ENCODE measurements around the gene AWAT2.
"Not testable (repeated sequence)": the region's sequence is repeated elsewhere in the genome, so short reads cannot be mapped to it uniquely, and the experiment has no call there.

Gene AWAT2

GRCh38 chrX:70022616-70023015 lies 27.1 kb downstream of the AWAT2 start:
- Histone ChIP-seq H3K4me1 (ENCODE audit: control insufficient read depth, insufficient read depth, low read length) (no peaks in the 10 kb centered on the region), H3K36me3 (ENCODE audit: control insufficient read depth, insufficient read depth, low read length) (no peaks in the 10 kb centered on the region), H3K27ac (ENCODE audit: low read depth, low read length) (no peak overlapping the region), H3K9ac (ENCODE audit: low read depth, low read length) (no peak overlapping the region), H3K27me3 (ENCODE audit: control insufficient read depth, insufficient read depth, low read length) (no peaks in the 10 kb centered on the region), H3K9me3 (ENCODE audit: control insufficient read depth, insufficient read depth, low read length) (peaks cover 37% of the 10 kb centered on the region), H3K4me3 (ENCODE audit: low read depth, low read length) (no peak overlapping the region)

GRCh38 chrX:70016513-70016912 lies 33.2 kb downstream of the AWAT2 start:
- Histone ChIP-seq H3K27me3 (ENCODE audit: control insufficient read depth, insufficient read depth, low read length) (no peaks in the 10 kb centered on the region), H3K4me3 (ENCODE audit: low read depth, low read length) (no peak overlapping the region), H3K36me3 (ENCODE audit: control insufficient read depth, insufficient read depth, low read length) (no peaks in the 10 kb centered on the region), H3K4me1 (ENCODE audit: control insufficient read depth, insufficient read depth, low read length) (no peaks in the 10 kb centered on the region), H3K27ac (ENCODE audit: low read depth, low read length) (no peak overlapping the region), H3K9ac (ENCODE audit: low read depth, low read length) (no peak overlapping the region), H3K9me3 (ENCODE audit: control insufficient read depth, insufficient read depth, low read length) (peaks cover 49% of the 10 kb centered on the region)

GRCh38 chrX:70013466-70014381 lies 36.0 kb downstream of the AWAT2 start:
- no peaks in the 10 kb centered on the region for H3K36me3 ChIP-seq (ENCODE audit: control insufficient read depth, insufficient read depth, low read length)

GRCh38 chrX:70012756-70013155 lies 37.0 kb downstream of the AWAT2 start:
- no peak overlapping the region for H3K4me3 ChIP-seq (ENCODE audit: low read depth, low read length)
- no peaks in the 10 kb centered on the region for H3K36me3 ChIP-seq (ENCODE audit: control insufficient read depth, insufficient read depth, low read length)
- no peaks in the 10 kb centered on the region for H3K27me3 ChIP-seq (ENCODE audit: control insufficient read depth, insufficient read depth, low read length)
- no peaks in the 10 kb centered on the region for H3K4me1 ChIP-seq (ENCODE audit: control insufficient read depth, insufficient read depth, low read length)
- H3K9ac ChIP-seq (ENCODE audit: low read depth, low read length) = no peak overlapping the region
- H3K27ac ChIP-seq (ENCODE audit: low read depth, low read length) = no peak overlapping the region
- H3K9me3 ChIP-seq (ENCODE audit: control insufficient read depth, insufficient read depth, low read length) = peaks cover 46% of the 10 kb centered on the region

More at GRCh38 chrX:70013466-70014381, 36.0 kb downstream of the AWAT2 start:
- H3K9ac ChIP-seq (ENCODE audit: low read depth, low read length) = no peak overlapping the region
- H3K4me3 ChIP-seq (ENCODE audit: low read depth, low read length) = no peak overlapping the region
- no peak overlapping the region for H3K27ac ChIP-seq (ENCODE audit: low read depth, low read length)
- H3K27me3 ChIP-seq (ENCODE audit: control insufficient read depth, insufficient read depth, low read length) = no peaks in the 10 kb centered on the region
- peaks cover 42% of the 10 kb centered on the region for H3K9me3 ChIP-seq (ENCODE audit: control insufficient read depth, insufficient read depth, low read length)
- no peaks in the 10 kb centered on the region for H3K4me1 ChIP-seq (ENCODE audit: control insufficient read depth, insufficient read depth, low read length)

- Histone ChIP-seq H3K4me1 (ENCODE audit: control insufficient read depth, insufficient read depth, low read length) (no peaks in the 10 kb centered on the region), H3K36me3 (ENCODE audit: control insufficient read depth, insufficient read depth, low read length) (no peaks in the 10 kb centered on the region), H3K9me3 (ENCODE audit: control insufficient read depth, insufficient read depth, low read length) (peaks cover 44% of the 10 kb centered on the region), H3K4me3 (ENCODE audit: low read depth, low read length) (no peak overlapping the region), H3K27ac (ENCODE audit: low read depth, low read length) (no peak overlapping the region), H3K27me3 (ENCODE audit: control insufficient read depth, insufficient read depth, low read length) (no peaks in the 10 kb centered on the region), H3K9ac (ENCODE audit: low read depth, low read length) (no peak overlapping the region)
These were observed 39.8 kb downstream of the AWAT2 start for GRCh38 chrX:70009970-70010369.

- H3K4me1 ChIP-seq (ENCODE audit: control insufficient read depth, insufficient read depth, low read length) = no peaks in the 10 kb centered on the region
- H3K9me3 ChIP-seq (ENCODE audit: control insufficient read depth, insufficient read depth, low read length) = peaks cover 46% of the 10 kb centered on the region
- H3K9ac ChIP-seq (ENCODE audit: low read depth, low read length) = no peak overlapping the region
- no peaks in the 10 kb centered on the region for H3K36me3 ChIP-seq (ENCODE audit: control insufficient read depth, insufficient read depth, low read length)
- H3K27me3 ChIP-seq (ENCODE audit: control insufficient read depth, insufficient read depth, low read length) = no peaks in the 10 kb centered on the region
- H3K27ac ChIP-seq (ENCODE audit: low read depth, low read length) = no peak overlapping the region
- no peak overlapping the region for H3K4me3 ChIP-seq (ENCODE audit: low read depth, low read length)
These were observed 40.7 kb downstream of the AWAT2 start for GRCh38 chrX:70009049-70009448.

GRCh38 chrX:70007946-70008345 lies 41.8 kb downstream of the AWAT2 start:
- Histone ChIP-seq H3K36me3 (ENCODE audit: control insufficient read depth, insufficient read depth, low read length) (no peaks in the 10 kb centered on the region), H3K4me3 (ENCODE audit: low read depth, low read length) (no peak overlapping the region), H3K9ac (ENCODE audit: low read depth, low read length) (no peak overlapping the region), H3K4me1 (ENCODE audit: control insufficient read depth, insufficient read depth, low read length) (no peaks in the 10 kb centered on the region), H3K27ac (ENCODE audit: low read depth, low read length) (no peak overlapping the region), H3K27me3 (ENCODE audit: control insufficient read depth, insufficient read depth, low read length) (no peaks in the 10 kb centered on the region), H3K9me3 (ENCODE audit: control insufficient read depth, insufficient read depth, low read length) (peaks cover 35% of the 10 kb centered on the region)

- peaks cover 27% of the 10 kb centered on the region for H3K9me3 ChIP-seq (ENCODE audit: control insufficient read depth, insufficient read depth, low read length)
- H3K4me1 ChIP-seq (ENCODE audit: control insufficient read depth, insufficient read depth, low read length) = no peaks in the 10 kb centered on the region
- no peak overlapping the region for H3K9ac ChIP-seq (ENCODE audit: low read depth, low read length)
- H3K27ac ChIP-seq (ENCODE audit: low read depth, low read length) = no peak overlapping the region
- no peaks in the 10 kb centered on the region for H3K27me3 ChIP-seq (ENCODE audit: control insufficient read depth, insufficient read depth, low read length)
- no peak overlapping the region for H3K4me3 ChIP-seq (ENCODE audit: low read depth, low read length)
- no peaks in the 10 kb centered on the region for H3K36me3 ChIP-seq (ENCODE audit: control insufficient read depth, insufficient read depth, low read length)
These were observed 47.9 kb downstream of the AWAT2 start for GRCh38 chrX:70001708-70002341.

GRCh38 chrX:70001269-70001668 lies 48.5 kb downstream of the AWAT2 start:
- Histone ChIP-seq H3K27me3 (ENCODE audit: control insufficient read depth, insufficient read depth, low read length) (no peaks in the 10 kb centered on the region), H3K4me3 (ENCODE audit: low read depth, low read length) (no peak overlapping the region), H3K36me3 (ENCODE audit: control insufficient read depth, insufficient read depth, low read length) (no peaks in the 10 kb centered on the region), H3K4me1 (ENCODE audit: control insufficient read depth, insufficient read depth, low read length) (no peaks in the 10 kb centered on the region), H3K9ac (ENCODE audit: low read depth, low read length) (no peak overlapping the region), H3K9me3 (ENCODE audit: control insufficient read depth, insufficient read depth, low read length) (peaks cover 27% of the 10 kb centered on the region), H3K27ac (ENCODE audit: low read depth, low read length) (no peak overlapping the region)

- not testable (repeated sequence) for H3K4me1 ChIP-seq (ENCODE audit: control insufficient read depth, insufficient read depth, low read length); H3K9ac ChIP-seq (ENCODE audit: low read depth, low read length); H3K27ac ChIP-seq (ENCODE audit: low read depth, low read length); H3K4me3 ChIP-seq (ENCODE audit: low read depth, low read length); H3K36me3 ChIP-seq (ENCODE audit: control insufficient read depth, insufficient read depth, low read length); H3K27me3 ChIP-seq (ENCODE audit: control insufficient read depth, insufficient read depth, low read length)
- H3K9me3 ChIP-seq (ENCODE audit: control insufficient read depth, insufficient read depth, low read length) = peaks cover 31% of the 10 kb centered on the region
These were observed 51.4 kb downstream of the AWAT2 start for GRCh38 chrX:69998299-69998698.

- Histone ChIP-seq H3K4me1 (ENCODE audit: control insufficient read depth, insufficient read depth, low read length) (no peaks in the 10 kb centered on the region), H3K27me3 (ENCODE audit: control insufficient read depth, insufficient read depth, low read length) (no peaks in the 10 kb centered on the region), H3K4me3 (ENCODE audit: low read depth, low read length) (no peak overlapping the region), H3K36me3 (ENCODE audit: control insufficient read depth, insufficient read depth, low read length) (no peaks in the 10 kb centered on the region), H3K9me3 (ENCODE audit: control insufficient read depth, insufficient read depth, low read length) (peaks cover 36% of the 10 kb centered on the region), H3K27ac (ENCODE audit: low read depth, low read length) (no peak overlapping the region), H3K9ac (ENCODE audit: low read depth, low read length) (no peak overlapping the region)
These were observed 53.6 kb downstream of the AWAT2 start for GRCh38 chrX:69996113-69996468.

All from HUES48 (cell line).